A549 (cell line): ENCODE data around the gene CD164. TPM values are rescaled to one million over a fixed set of nuclear protein-coding genes. Genes with fewer than 3 reads are reported as not detected.
"Not testable (repeated sequence)": the region's sequence is repeated elsewhere in the genome, so short reads cannot be mapped to it uniquely, and the experiment has no call there.

Experiments used
- ATAC-seq, 2 experiments: fragments of 200-7000 bp in 1 of 2; fragments of >200 bp in 1 of 2; cut with Nextera tagmentation in 1 of 2; cut with Tn5 transposase in 1 of 2; 3 replicates each; pipeline versions ENCODE4 v1.8.0 to v1.9.1; 2018 to 2020; ENCODE audit warnings: mild to moderate bottlenecking in 1 of 2, moderate library complexity in 1 of 2
- CTCF ChIA-PET: fragments of 300-600 bp; sonication (Branson Sonifier 250); formaldehyde crosslinking; extraction: SDS; loops from one replicate; lab custom pipeline; 2021; ENCODE audit warnings: antibody characterized with exemption, inconsistent platforms; lab: Yijun Ruan, JAX
- POLR2A ChIA-PET: fragments of 350-600 bp; formaldehyde crosslinking; extraction: SDS; loops from one replicate; lab custom pipeline; 2021; ENCODE audit warnings: antibody characterized with exemption, inconsistent platforms; lab: Yijun Ruan, JAX
- DNase-seq, 2 experiments: peaks; one replicate each; pipeline versions ENCODE4 v3.0.0 to v3.0.0-alpha.2; 2011 to 2016; ENCODE audit warnings: low read depth in 1 of 2, low spot score in 1 of 2
- FAIRE-seq: peaks from 2 replicates; lab custom pipeline; 2011; peaks lifted over from hg19 to GRCh38; lab: Jason Lieb, UNC
- H3K27ac ChIP-seq, 2 experiments: fragments of >200 bp; sonication (Bioruptor Twin); formaldehyde crosslinking; 3 replicates each; pipeline ENCODE4 v1.5.1; 2016 to 2017
- H3K4me1 ChIP-seq: fragments of >200 bp; sonication (Bioruptor Twin); formaldehyde crosslinking; 3 replicates; pipeline ENCODE4 v1.6.1; 2016
- H3K4me2 ChIP-seq: fragments of >200 bp; sonication (Bioruptor Twin); formaldehyde crosslinking; 3 replicates; pipeline ENCODE4 v1.6.1; 2016
- H3K4me3 ChIP-seq: fragments of >200 bp; sonication (Bioruptor Twin); formaldehyde crosslinking; 3 replicates; pipeline ENCODE4 v1.5.1; 2016
- H3K9me3 ChIP-seq: fragments of >200 bp; sonication (Bioruptor Twin); formaldehyde crosslinking; 3 replicates; pipeline ENCODE4 v1.6.1; 2016
- BCL3 ChIP-seq: fragments of >200 bp; sonication (Bioruptor Twin); formaldehyde crosslinking; IDR thresholded peaks from 3 replicates; pipeline ENCODE4 v1.6.1; 2016
- BHLHE40 ChIP-seq: IDR thresholded peaks from 2 replicates; pipeline ENCODE4 v1.6.1; 2012; ENCODE audit warnings: low read depth, low read length, inconsistent platforms
- EHF ChIP-seq: fragments of 250-450 bp; sonication (Bioruptor Pico); IDR thresholded peaks from 2 replicates; pipeline ENCODE4 v1.5.0; 2020; ENCODE audit warnings: mild to moderate bottlenecking
- ELK1 ChIP-seq: fragments of 150-350 bp; IDR thresholded peaks from 2 replicates; pipeline ENCODE4 v1.6.1; 2014; ENCODE audit warnings: low read depth, mild to moderate bottlenecking, low read length
- FOXS1 ChIP-seq: fragments of 250-450 bp; sonication (Bioruptor Pico); IDR thresholded peaks from 2 replicates; pipeline ENCODE4 v1.5.0; 2020; ENCODE audit warnings: mild to moderate bottlenecking, moderate library complexity
- GATA3 ChIP-seq: IDR thresholded peaks from 2 replicates; pipeline ENCODE4 v1.6.1; 2012; ENCODE audit warnings: borderline replicate concordance
- HDAC2 ChIP-seq: fragments of 200-600 bp; sonication (generic); IDR thresholded peaks from 2 replicates; pipeline ENCODE4 v1.6.1; 2016
- HEYL ChIP-seq: fragments of 250-450 bp; sonication (Bioruptor Pico); IDR thresholded peaks from 2 replicates; pipeline ENCODE4 v1.8.0; 2021; ENCODE audit warnings: mild to moderate bottlenecking, moderate library complexity
- KDM5A ChIP-seq: fragments of 200-600 bp; sonication (generic); IDR thresholded peaks from 2 replicates; pipeline ENCODE4 v1.6.1; 2016; ENCODE audit warnings: antibody characterized with exemption, mild to moderate bottlenecking
- MAFK ChIP-seq: fragments of 450-650 bp; IDR thresholded peaks from 2 replicates; pipeline ENCODE4 v1.6.1; 2014; ENCODE audit not compliant: partially characterized antibody
- NPAS2 ChIP-seq: fragments of 250-450 bp; sonication (Bioruptor Pico); IDR thresholded peaks from 2 replicates; pipeline ENCODE4 v1.8.0; 2022; ENCODE audit warnings: mild to moderate bottlenecking, moderate library complexity, borderline replicate concordance
- POLR2AphosphoS2 ChIP-seq: conservative IDR thresholded peaks from 2 replicates; pipeline ENCODE4 v1.6.1; 2012; ENCODE audit warnings: low read length, improper control_type of control experiment, inconsistent platforms
- RAD21 ChIP-seq, 2 experiments: fragments of >200 bp in 1 of 2; sonication (Bioruptor Twin) in 1 of 2; formaldehyde crosslinking in 1 of 2; IDR thresholded peaks in 1 of 2; conservative IDR thresholded peaks in 1 of 2; 2 replicates in 1 of 2; 3 replicates in 1 of 2; pipeline ENCODE4 v1.6.1; 2012 to 2018; ENCODE audit warnings: inconsistent platforms in 1 of 2
- RCOR1 ChIP-seq: fragments of 150-350 bp; IDR thresholded peaks from 2 replicates; pipeline ENCODE4 v1.6.1; 2014; ENCODE audit warnings: antibody characterized with exemption, low read length, low read depth
- REST ChIP-seq: fragments of 200-600 bp; sonication (generic); IDR thresholded peaks from 2 replicates; pipeline ENCODE4 v1.6.1; 2016; ENCODE audit warnings: antibody characterized with exemption, mild to moderate bottlenecking, moderate library complexity
- SMC3 ChIP-seq: fragments of >200 bp; sonication (Bioruptor Twin); formaldehyde crosslinking; IDR thresholded peaks from 3 replicates; pipeline ENCODE4 v1.6.1; 2018; ENCODE audit warnings: inconsistent platforms
- SREBF2 ChIP-seq: fragments of 450-650 bp; IDR thresholded peaks from 2 replicates; pipeline ENCODE4 v1.6.1; 2014; ENCODE audit warnings: mild to moderate bottlenecking, moderate library complexity
- ZFP36 ChIP-seq: fragments of 450-650 bp; IDR thresholded peaks from 2 replicates; pipeline ENCODE4 v1.6.1; 2014; ENCODE audit warnings: borderline replicate concordance; ENCODE audit not compliant: partially characterized antibody
- ZNF302 ChIP-seq: fragments of 250-450 bp; sonication (Bioruptor Pico); IDR thresholded peaks from 2 replicates; pipeline ENCODE4 v1.9.0; 2021; ENCODE audit warnings: inconsistent platforms, mild to moderate bottlenecking, moderate library complexity
- ZSCAN20 ChIP-seq: fragments of 250-450 bp; sonication (Bioruptor Pico); IDR thresholded peaks from 2 replicates; pipeline ENCODE4 v1.8.0; 2022; ENCODE audit warnings: mild to moderate bottlenecking, moderate library complexity
- WGBS: methylation state at CpG from one replicate; pipeline ENCODE4 v1.1.6; 2017; ENCODE audit errors: missing lambda C conversion rate; 5-methylcytosine and 5-hydroxymethylcytosine counted together
- polyA plus RNA-seq, 4 experiments: library from polyadenylated mRNA; depleted of rRNA in 3 of 4; stranded (reverse); fragments of >200 nt; fragmentation: RNase III in 1 of 4; extraction: RNeasy Plus Mini Kit Qiagen cat#74134 plus additional on column Dnase treatment in 1 of 4; gene quantifications; 2 replicates in 3 of 4; 3 replicates in 1 of 4; pipeline ENCODE4 v1.2.3, GENCODE V29; 2011 to 2017

CD164 gene
- polyA plus RNA-seq, 2 of the 4 experiments (the other 2 are of a cell fraction): 91.1 to 174 TPM

GRCh38 chr6:109336221-109336961 lies 45.9 kb downstream of the CD164 start:
- Histone ChIP-seq H3K4me3 (no peak overlapping the region), H3K4me2 (peak overlapping the region; percentile 48), H3K27ac (peak overlapping the region; percentile 42 to 75), H3K9me3 (no peaks in the 10 kb centered on the region), H3K4me1 (peaks cover 21% of the 10 kb centered on the region)
- no peak for TF ChIP-seq ELK1
- TF ChIP-seq SMC3: no peak
- no peak for TF ChIP-seq RCOR1
- TF ChIP-seq HDAC2: no peak
- no peak for TF ChIP-seq ZNF302
- TF ChIP-seq KDM5A: no peak
- no peak for TF ChIP-seq ZSCAN20 (CRISPR knock-in tag)
- no peak for TF ChIP-seq FOXS1 (CRISPR knock-in tag)
- no peak for TF ChIP-seq NPAS2 (CRISPR knock-in tag)
- TF ChIP-seq SREBF2: no peak
- no peak for TF ChIP-seq MAFK
- TF ChIP-seq EHF (CRISPR knock-in tag): no peak
- TF ChIP-seq BCL3: no peak
- TF ChIP-seq REST: no peak
- no peak for TF ChIP-seq HEYL
- TF ChIP-seq RAD21 (conservative IDR thresholded peaks at IDR 0.05 in 1 of 2, IDR thresholded peaks at IDR 0.05 in 1 of 2): no peak
- TF ChIP-seq GATA3: no peak
- TF ChIP-seq BHLHE40: no peak
- no peak for TF ChIP-seq ZFP36
- no peak for TF ChIP-seq POLR2AphosphoS2
- ATAC-seq: peak; percentile 91 to 95
- peak; percentile 38 to 73 for DNase-seq
- no peak for FAIRE-seq
- CTCF ChIA-PET: interaction anchor here (1.3 kb wide), 1 partner anchor 149 kb away, joined by 3 read pairs; no protein-coding TSS in a partner anchor
- WGBS: 15% methylated on average over 3 of the region's 3 CpGs
- POLR2A ChIA-PET: no interaction called here

- H3K4me1 ChIP-seq: peaks cover 21% of the 10 kb centered on the region
- H3K27ac ChIP-seq, H3K9me3 ChIP-seq, FAIRE-seq, H3K4me3 ChIP-seq, DNase-seq, POLR2A ChIA-PET, ATAC-seq, H3K4me2 ChIP-seq: not testable (repeated sequence)
- WGBS: 79% methylated on average over 1 of the region's 1 CpG
- CTCF ChIA-PET: interaction anchor here (0.8 kb wide), 1 partner anchor 10 kb away, joined by 3 read pairs; no protein-coding TSS in a partner anchor
These were observed 48.4 kb downstream of the CD164 start for GRCh38 chr6:109333870-109334269.
